GM23338 (cell line): ENCODE data around the gene TMC2.

Experiments
- TF ChIP-seq, protein P1 (sequence below): IDR thresholded peaks from one replicate; pipeline ENCODE4 v1.6.1; 2018; ENCODE audit warnings: antibody characterized with exemption; ENCODE audit not compliant: unreplicated experiment
- TF ChIP-seq, protein P2 (sequence below), 2 experiments: fragments of 200-600 bp in 1 of 2; sonication (generic) in 1 of 2; conservative IDR thresholded peaks; 2 replicates each; pipeline versions ENCODE4 v1.5.1 to v1.6.1; 2016 to 2017; ENCODE audit warnings: antibody characterized with exemption in 2 of 2, low read depth in 2 of 2, mild to moderate bottlenecking in 2 of 2, moderate library complexity in 1 of 2

DNA sequence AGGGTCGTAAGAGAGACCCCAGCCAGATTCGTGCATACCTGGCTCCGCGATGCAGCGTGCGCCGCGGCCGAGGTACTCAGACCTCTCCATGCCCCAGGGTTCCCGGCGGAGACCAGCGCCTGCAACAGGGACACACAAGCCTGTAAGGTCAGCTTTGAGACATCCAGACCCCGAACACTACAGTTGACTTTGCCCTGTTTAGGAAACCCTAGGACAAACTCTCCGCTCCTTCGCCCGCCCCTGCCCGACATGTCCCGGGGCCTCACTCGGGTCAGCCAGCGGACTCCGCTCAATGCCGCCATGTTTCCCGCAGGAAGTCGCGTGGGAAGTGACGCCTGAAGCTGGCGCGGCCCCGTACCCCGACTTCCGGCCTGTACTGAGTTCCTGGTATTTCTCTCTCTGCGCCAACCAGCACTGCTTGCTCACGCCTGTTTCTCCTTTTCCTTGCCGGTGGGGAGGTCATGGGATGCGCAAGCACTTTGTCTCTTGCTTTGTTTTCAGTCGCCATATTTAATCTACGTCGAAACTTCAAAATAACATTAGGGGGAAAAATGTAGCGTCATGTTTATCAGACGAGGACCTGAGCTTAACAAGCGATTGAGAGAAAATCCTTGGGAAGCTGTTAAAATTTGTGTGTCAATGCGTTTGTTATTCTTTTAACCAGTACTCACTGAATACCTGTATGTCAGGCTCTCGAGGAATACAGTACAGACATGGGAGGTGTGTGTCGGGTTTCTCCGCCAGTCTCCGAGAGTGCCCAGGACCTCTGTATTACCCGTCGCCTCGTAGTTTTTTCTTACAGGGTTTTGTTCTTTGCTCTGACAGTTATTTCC is 127.7 kb downstream of the TMC2 start, which contains the start of gene IDH3B:
- TF ChIP-seq, protein P1, sequence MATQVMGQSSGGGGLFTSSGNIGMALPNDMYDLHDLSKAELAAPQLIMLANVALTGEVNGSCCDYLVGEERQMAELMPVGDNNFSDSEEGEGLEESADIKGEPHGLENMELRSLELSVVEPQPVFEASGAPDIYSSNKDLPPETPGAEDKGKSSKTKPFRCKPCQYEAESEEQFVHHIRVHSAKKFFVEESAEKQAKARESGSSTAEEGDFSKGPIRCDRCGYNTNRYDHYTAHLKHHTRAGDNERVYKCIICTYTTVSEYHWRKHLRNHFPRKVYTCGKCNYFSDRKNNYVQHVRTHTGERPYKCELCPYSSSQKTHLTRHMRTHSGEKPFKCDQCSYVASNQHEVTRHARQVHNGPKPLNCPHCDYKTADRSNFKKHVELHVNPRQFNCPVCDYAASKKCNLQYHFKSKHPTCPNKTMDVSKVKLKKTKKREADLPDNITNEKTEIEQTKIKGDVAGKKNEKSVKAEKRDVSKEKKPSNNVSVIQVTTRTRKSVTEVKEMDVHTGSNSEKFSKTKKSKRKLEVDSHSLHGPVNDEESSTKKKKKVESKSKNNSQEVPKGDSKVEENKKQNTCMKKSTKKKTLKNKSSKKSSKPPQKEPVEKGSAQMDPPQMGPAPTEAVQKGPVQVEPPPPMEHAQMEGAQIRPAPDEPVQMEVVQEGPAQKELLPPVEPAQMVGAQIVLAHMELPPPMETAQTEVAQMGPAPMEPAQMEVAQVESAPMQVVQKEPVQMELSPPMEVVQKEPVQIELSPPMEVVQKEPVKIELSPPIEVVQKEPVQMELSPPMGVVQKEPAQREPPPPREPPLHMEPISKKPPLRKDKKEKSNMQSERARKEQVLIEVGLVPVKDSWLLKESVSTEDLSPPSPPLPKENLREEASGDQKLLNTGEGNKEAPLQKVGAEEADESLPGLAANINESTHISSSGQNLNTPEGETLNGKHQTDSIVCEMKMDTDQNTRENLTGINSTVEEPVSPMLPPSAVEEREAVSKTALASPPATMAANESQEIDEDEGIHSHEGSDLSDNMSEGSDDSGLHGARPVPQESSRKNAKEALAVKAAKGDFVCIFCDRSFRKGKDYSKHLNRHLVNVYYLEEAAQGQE: no peak
- TF ChIP-seq, protein P2, sequence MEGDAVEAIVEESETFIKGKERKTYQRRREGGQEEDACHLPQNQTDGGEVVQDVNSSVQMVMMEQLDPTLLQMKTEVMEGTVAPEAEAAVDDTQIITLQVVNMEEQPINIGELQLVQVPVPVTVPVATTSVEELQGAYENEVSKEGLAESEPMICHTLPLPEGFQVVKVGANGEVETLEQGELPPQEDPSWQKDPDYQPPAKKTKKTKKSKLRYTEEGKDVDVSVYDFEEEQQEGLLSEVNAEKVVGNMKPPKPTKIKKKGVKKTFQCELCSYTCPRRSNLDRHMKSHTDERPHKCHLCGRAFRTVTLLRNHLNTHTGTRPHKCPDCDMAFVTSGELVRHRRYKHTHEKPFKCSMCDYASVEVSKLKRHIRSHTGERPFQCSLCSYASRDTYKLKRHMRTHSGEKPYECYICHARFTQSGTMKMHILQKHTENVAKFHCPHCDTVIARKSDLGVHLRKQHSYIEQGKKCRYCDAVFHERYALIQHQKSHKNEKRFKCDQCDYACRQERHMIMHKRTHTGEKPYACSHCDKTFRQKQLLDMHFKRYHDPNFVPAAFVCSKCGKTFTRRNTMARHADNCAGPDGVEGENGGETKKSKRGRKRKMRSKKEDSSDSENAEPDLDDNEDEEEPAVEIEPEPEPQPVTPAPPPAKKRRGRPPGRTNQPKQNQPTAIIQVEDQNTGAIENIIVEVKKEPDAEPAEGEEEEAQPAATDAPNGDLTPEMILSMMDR (conservative IDR thresholded peaks at IDR 0.05; ENCODE audit: low read depth in 2 of 2): no peak
